WTC11 (cell line): ENCODE data around the gene CAPN14. TPM values are rescaled to one million over a fixed set of nuclear protein-coding genes. Genes with fewer than 3 reads are reported as not detected.
A peak's percentile ranks its signal among the peaks of the same experiment; 100 is the strongest.

Experiments used
- ATAC-seq: fragments of 200-7000 bp; cut with Tn5 transposase; 2 replicates; pipeline ENCODE4 v1.10.0; 2021; ENCODE audit warnings: mild to moderate bottlenecking, moderate library complexity
- CTCF ChIA-PET: fragments of 300-600 bp; sonication (Branson Sonifier 250); formaldehyde crosslinking; loops from one replicate; lab custom pipeline; 2021; ENCODE audit warnings: antibody characterized with exemption; lab: Charles Lee
- POLR2A ChIA-PET: fragments of 350-600 bp; sonication (Branson Sonifier 250); formaldehyde crosslinking; loops from one replicate; lab custom pipeline; 2021; ENCODE audit warnings: antibody characterized with exemption; lab: Charles Lee
- DNase-seq: peaks from one replicate; pipeline ENCODE4 v3.0.0; 2021; ENCODE audit warnings: low spot score
- H3K27ac Mint-ChIP-seq: 2 replicates; pipeline ENCODE4 v1.8.0; 2021; ENCODE audit warnings: mixed read lengths
- H3K27me3 Mint-ChIP-seq: 2 replicates; pipeline ENCODE4 v1.8.0; 2021; ENCODE audit warnings: low read depth, mild to moderate bottlenecking, moderate library complexity, mixed read lengths
- H3K36me3 Mint-ChIP-seq: 2 replicates; pipeline ENCODE4 v1.8.0; 2021; ENCODE audit warnings: mixed read lengths
- H3K4me1 Mint-ChIP-seq: 2 replicates; pipeline ENCODE4 v1.8.0; 2022; ENCODE audit warnings: mixed read lengths
- H3K4me3 Mint-ChIP-seq: 2 replicates; pipeline ENCODE4 v1.8.0; 2021; ENCODE audit warnings: mild to moderate bottlenecking, moderate library complexity, mixed read lengths
- H3K9me3 Mint-ChIP-seq: 2 replicates; pipeline ENCODE4 v1.8.0; 2021; ENCODE audit warnings: mixed read lengths
- CBFB ChIP-seq: sonication (generic); formaldehyde crosslinking; IDR thresholded peaks from 2 replicates; pipeline ENCODE4 v1.8.1; 2022; ENCODE audit warnings: mild to moderate bottlenecking, low read depth, missing genetic modification reagents
- CDX4 ChIP-seq: fragments of 250-450 bp; sonication (Bioruptor Pico); IDR thresholded peaks from 2 replicates; pipeline ENCODE4 v1.9.0; 2021; ENCODE audit warnings: moderate library complexity, mild to moderate bottlenecking, inconsistent platforms, borderline replicate concordance
- CREB1 ChIP-seq: sonication (generic); formaldehyde crosslinking; IDR thresholded peaks from 2 replicates; pipeline ENCODE4 v1.8.0; 2023; ENCODE audit warnings: mild to moderate bottlenecking, missing genetic modification reagents
- CREM ChIP-seq: sonication (generic); formaldehyde crosslinking; IDR thresholded peaks from 2 replicates; pipeline ENCODE4 v1.8.1; 2022; ENCODE audit warnings: mild to moderate bottlenecking, missing genetic modification reagents, moderate library complexity
- ELF4 ChIP-seq: sonication (generic); formaldehyde crosslinking; IDR thresholded peaks from 2 replicates; pipeline ENCODE4 v1.8.1; 2022; ENCODE audit warnings: low read depth, mild to moderate bottlenecking, moderate library complexity, missing genetic modification reagents
- ESRRA ChIP-seq: sonication (generic); formaldehyde crosslinking; IDR thresholded peaks from 2 replicates; pipeline ENCODE4 v1.8.1; 2022; ENCODE audit warnings: mild to moderate bottlenecking, missing genetic modification reagents, borderline replicate concordance
- ETV6 ChIP-seq: sonication (generic); formaldehyde crosslinking; IDR thresholded peaks from 2 replicates; pipeline ENCODE4 v1.8.1; 2022; ENCODE audit warnings: mild to moderate bottlenecking, missing genetic modification reagents
- HMGA2 ChIP-seq: fragments of 250-450 bp; sonication (Bioruptor Pico); IDR thresholded peaks from 2 replicates; pipeline ENCODE4 v1.4.0; 2021; ENCODE audit warnings: mild to moderate bottlenecking, moderate library complexity
- KAT7 ChIP-seq: sonication (generic); formaldehyde crosslinking; IDR thresholded peaks from 2 replicates; pipeline ENCODE4 v1.8.1; 2023; ENCODE audit warnings: missing genetic modification reagents, mild to moderate bottlenecking, borderline replicate concordance
- OVOL2 ChIP-seq: fragments of 250-450 bp; sonication (Bioruptor Pico); IDR thresholded peaks from 2 replicates; pipeline ENCODE4 v1.9.0; 2021; ENCODE audit warnings: mild to moderate bottlenecking, borderline replicate concordance
- PRRX2 ChIP-seq: fragments of 250-450 bp; sonication (Bioruptor Pico); IDR thresholded peaks from 2 replicates; pipeline ENCODE4 v1.8.0; 2021; ENCODE audit warnings: mild to moderate bottlenecking
- RORB ChIP-seq: fragments of 250-450 bp; sonication (Bioruptor Pico); IDR thresholded peaks from 2 replicates; pipeline ENCODE4 v1.9.0; 2021; ENCODE audit warnings: mild to moderate bottlenecking
- SMAD4 ChIP-seq: sonication (generic); formaldehyde crosslinking; IDR thresholded peaks from 2 replicates; pipeline ENCODE4 v1.8.0; 2022; ENCODE audit warnings: mild to moderate bottlenecking, missing genetic modification reagents
- TEAD1 ChIP-seq: sonication (generic); formaldehyde crosslinking; IDR thresholded peaks from 2 replicates; pipeline ENCODE4 v1.8.0; 2022; ENCODE audit warnings: mild to moderate bottlenecking, missing genetic modification reagents
- TP53 ChIP-seq: sonication (generic); formaldehyde crosslinking; IDR thresholded peaks from 2 replicates; pipeline ENCODE4 v1.8.1; 2023; ENCODE audit warnings: mild to moderate bottlenecking, missing genetic modification reagents
- ZNF121 ChIP-seq: sonication (generic); formaldehyde crosslinking; IDR thresholded peaks from 2 replicates; pipeline ENCODE4 v1.8.0; 2023; ENCODE audit warnings: missing genetic modification reagents
- ZNF232 ChIP-seq: sonication (generic); formaldehyde crosslinking; IDR thresholded peaks from 2 replicates; pipeline ENCODE4 v1.8.0; 2022; ENCODE audit warnings: mild to moderate bottlenecking, missing genetic modification reagents
- ZNF281 ChIP-seq: sonication (generic); formaldehyde crosslinking; IDR thresholded peaks from 2 replicates; pipeline ENCODE4 v1.8.0; 2023; ENCODE audit warnings: mild to moderate bottlenecking, missing genetic modification reagents
- total RNA-seq: library from RNA; stranded (reverse); gene quantifications from 3 replicates; pipeline ENCODE4 v1.2.3, GENCODE V29; 2021
- TF ChIP-seq, protein P1 (sequence below): sonication (generic); formaldehyde crosslinking; IDR thresholded peaks from 2 replicates; pipeline ENCODE4 v1.8.1; 2022; ENCODE audit warnings: missing genetic modification reagents, borderline replicate concordance
- TF ChIP-seq, protein P2 (sequence below): fragments of 250-450 bp; sonication (Bioruptor Pico); IDR thresholded peaks from 2 replicates; pipeline ENCODE4 v1.9.0; 2021; ENCODE audit warnings: mild to moderate bottlenecking
- TF ChIP-seq, protein P3 (sequence below): sonication (generic); formaldehyde crosslinking; IDR thresholded peaks from 2 replicates; pipeline ENCODE4 v1.8.0; 2022; ENCODE audit warnings: mild to moderate bottlenecking, missing genetic modification reagents
- TF ChIP-seq, protein P4 (sequence below): sonication (generic); formaldehyde crosslinking; IDR thresholded peaks from 2 replicates; pipeline ENCODE4 v1.8.1; 2022; ENCODE audit warnings: mild to moderate bottlenecking, moderate library complexity, missing genetic modification reagents
- TF ChIP-seq, protein P5 (sequence below): sonication (generic); formaldehyde crosslinking; IDR thresholded peaks from 2 replicates; pipeline ENCODE4 v1.8.1; 2023; ENCODE audit warnings: mild to moderate bottlenecking, missing genetic modification reagents, moderate library complexity

The CAPN14 gene
- total RNA-seq, 1 experiment from 2014 or later = 0.11 TPM

DNA sequence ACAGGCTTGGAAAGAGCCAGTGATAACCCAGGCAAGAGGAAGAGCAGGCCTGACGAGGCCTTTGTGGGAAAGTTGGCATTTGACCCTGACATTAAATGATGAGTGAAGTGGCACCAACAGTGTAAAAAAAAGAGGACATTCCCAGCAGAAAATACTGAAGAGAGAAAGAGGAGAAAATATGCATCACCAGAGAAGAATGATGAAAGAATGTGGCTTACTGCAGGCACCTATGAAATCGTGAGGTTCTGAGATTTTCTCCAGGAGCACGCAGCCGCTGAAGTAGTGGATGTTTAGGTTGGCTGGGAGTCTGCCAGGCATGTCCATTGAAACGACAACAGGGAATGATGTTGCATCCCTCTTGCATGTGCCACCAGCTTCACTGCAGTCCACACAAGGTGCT is 30.4 kb upstream of the CAPN14 start:
- ChIA-PET POLR2A (no interaction called here), CTCF (no interaction called here)
- H3K4me1 Mint-ChIP-seq = no peaks in the 10 kb centered on the region
- no peaks in the 10 kb centered on the region for H3K27me3 Mint-ChIP-seq
- no peak for DNase-seq
- ATAC-seq = no peak
- TF ChIP-seq RORB (CRISPR knock-in tag) (no peak), HMGA2 (no peak), CREB1 (no peak), ELF4 (no peak), TEAD1 (CRISPR knock-in tag) (no peak), ETV6 (CRISPR knock-in tag) (no peak), TP53 (CRISPR knock-in tag) (no peak), PRRX2 (CRISPR knock-in tag) (no peak), ZNF121 (CRISPR knock-in tag) (no peak)
- TF ChIP-seq, protein P1, sequence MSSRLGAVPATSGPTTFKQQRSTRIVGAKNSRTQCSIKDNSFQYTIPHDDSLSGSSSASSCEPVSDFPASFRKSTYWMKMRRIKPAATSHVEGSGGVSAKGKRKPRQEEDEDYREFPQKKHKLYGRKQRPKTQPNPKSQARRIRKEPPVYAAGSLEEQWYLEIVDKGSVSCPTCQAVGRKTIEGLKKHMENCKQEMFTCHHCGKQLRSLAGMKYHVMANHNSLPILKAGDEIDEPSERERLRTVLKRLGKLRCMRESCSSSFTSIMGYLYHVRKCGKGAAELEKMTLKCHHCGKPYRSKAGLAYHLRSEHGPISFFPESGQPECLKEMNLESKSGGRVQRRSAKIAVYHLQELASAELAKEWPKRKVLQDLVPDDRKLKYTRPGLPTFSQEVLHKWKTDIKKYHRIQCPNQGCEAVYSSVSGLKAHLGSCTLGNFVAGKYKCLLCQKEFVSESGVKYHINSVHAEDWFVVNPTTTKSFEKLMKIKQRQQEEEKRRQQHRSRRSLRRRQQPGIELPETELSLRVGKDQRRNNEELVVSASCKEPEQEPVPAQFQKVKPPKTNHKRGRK = no peak
- TF ChIP-seq, protein P2, sequence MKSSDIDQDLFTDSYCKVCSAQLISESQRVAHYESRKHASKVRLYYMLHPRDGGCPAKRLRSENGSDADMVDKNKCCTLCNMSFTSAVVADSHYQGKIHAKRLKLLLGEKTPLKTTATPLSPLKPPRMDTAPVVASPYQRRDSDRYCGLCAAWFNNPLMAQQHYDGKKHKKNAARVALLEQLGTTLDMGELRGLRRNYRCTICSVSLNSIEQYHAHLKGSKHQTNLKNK (CRISPR knock-in tag) = no peak
- TF ChIP-seq, protein P3, sequence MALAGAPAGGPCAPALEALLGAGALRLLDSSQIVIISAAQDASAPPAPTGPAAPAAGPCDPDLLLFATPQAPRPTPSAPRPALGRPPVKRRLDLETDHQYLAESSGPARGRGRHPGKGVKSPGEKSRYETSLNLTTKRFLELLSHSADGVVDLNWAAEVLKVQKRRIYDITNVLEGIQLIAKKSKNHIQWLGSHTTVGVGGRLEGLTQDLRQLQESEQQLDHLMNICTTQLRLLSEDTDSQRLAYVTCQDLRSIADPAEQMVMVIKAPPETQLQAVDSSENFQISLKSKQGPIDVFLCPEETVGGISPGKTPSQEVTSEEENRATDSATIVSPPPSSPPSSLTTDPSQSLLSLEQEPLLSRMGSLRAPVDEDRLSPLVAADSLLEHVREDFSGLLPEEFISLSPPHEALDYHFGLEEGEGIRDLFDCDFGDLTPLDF (CRISPR knock-in tag) = no peak
- TF ChIP-seq, protein P4, sequence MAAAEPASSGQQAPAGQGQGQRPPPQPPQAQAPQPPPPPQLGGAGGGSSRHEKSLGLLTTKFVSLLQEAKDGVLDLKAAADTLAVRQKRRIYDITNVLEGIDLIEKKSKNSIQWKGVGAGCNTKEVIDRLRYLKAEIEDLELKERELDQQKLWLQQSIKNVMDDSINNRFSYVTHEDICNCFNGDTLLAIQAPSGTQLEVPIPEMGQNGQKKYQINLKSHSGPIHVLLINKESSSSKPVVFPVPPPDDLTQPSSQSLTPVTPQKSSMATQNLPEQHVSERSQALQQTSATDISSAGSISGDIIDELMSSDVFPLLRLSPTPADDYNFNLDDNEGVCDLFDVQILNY (CRISPR knock-in tag) = no peak
- peaks cover 7% of the 10 kb centered on the region for H3K36me3 Mint-ChIP-seq
- no peak overlapping the region for H3K27ac Mint-ChIP-seq
- H3K4me3 Mint-ChIP-seq = no peak overlapping the region
- no peaks in the 10 kb centered on the region for H3K9me3 Mint-ChIP-seq

DNA sequence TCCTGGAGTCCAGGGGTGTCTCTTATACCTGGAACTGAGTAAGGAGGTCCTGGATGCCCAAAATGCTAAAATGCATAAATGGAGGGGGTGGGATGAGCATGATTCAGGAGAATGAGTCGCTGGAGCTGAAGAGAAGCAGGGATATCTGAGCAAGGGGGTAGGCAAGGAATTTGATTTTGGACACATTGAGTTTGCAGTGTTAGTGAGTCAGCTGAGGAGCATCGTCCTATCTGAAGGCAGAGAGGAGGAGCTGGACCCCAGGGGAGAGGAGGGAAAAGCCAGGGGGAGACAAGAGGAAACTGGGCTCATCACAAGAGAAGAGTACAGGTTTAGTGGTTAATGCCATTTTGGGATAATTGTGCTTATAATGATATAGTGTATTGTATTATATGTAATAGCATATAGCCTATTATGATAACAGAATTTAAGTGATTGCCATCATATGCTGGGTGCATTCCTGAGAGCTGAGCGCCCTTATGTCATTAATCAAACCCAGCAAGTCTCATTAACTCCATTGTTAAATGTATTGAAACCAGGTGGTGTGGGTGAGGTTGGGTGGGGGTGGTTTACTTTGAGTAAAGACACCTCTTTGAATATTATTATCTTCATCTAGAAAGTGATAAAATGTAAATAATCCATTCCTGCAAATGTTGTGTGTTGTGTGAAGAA is 29.0 kb upstream of the CAPN14 start:
- H3K36me3 Mint-ChIP-seq = peaks cover 7% of the 10 kb centered on the region
- no peaks in the 10 kb centered on the region for H3K4me1 Mint-ChIP-seq
- DNase-seq (no peak), ATAC-seq (no peak)
- TF ChIP-seq KAT7 (CRISPR knock-in tag) (no peak), ZNF232 (no peak), CBFB (CRISPR knock-in tag) (no peak), ZNF281 (CRISPR knock-in tag) (no peak)
- POLR2A ChIA-PET = interaction anchor here (1.1 kb wide), 1 partner anchor 12 kb away, joined by 3 read pairs; no protein-coding TSS in a partner anchor
- peak overlapping the region; percentile 3; the same call in 1 of the 2 replicates for H3K27ac Mint-ChIP-seq
- H3K4me3 Mint-ChIP-seq = no peak overlapping the region
- no peaks in the 10 kb centered on the region for H3K9me3 Mint-ChIP-seq
- CTCF ChIA-PET = no interaction called here
- no peaks in the 10 kb centered on the region for H3K27me3 Mint-ChIP-seq

GRCh38 chr2:31244101-31244500 is 26.8 kb upstream of the CAPN14 start:
- CTCF ChIA-PET = no interaction called here
- Mint-ChIP-seq H3K4me3 (no peak overlapping the region), H3K27me3 (no peaks in the 10 kb centered on the region), H3K27ac (peak overlapping the region; percentile 74; the same call in 1 of the 2 replicates), H3K36me3 (peaks cover 7% of the 10 kb centered on the region), H3K4me1 (peaks cover 11% of the 10 kb centered on the region), H3K9me3 (no peaks in the 10 kb centered on the region)
- ATAC-seq = no peak
- POLR2A ChIA-PET = no interaction called here
- no peak for DNase-seq
- TF ChIP-seq SMAD4 (CRISPR knock-in tag) (no peak), CREM (no peak), OVOL2 (CRISPR knock-in tag) (no peak), ZNF121 (CRISPR knock-in tag) (no peak), CDX4 (CRISPR knock-in tag) (no peak), ESRRA (CRISPR knock-in tag) (no peak)
- TF ChIP-seq, protein P2 (CRISPR knock-in tag) = no peak
- TF ChIP-seq, protein P5, sequence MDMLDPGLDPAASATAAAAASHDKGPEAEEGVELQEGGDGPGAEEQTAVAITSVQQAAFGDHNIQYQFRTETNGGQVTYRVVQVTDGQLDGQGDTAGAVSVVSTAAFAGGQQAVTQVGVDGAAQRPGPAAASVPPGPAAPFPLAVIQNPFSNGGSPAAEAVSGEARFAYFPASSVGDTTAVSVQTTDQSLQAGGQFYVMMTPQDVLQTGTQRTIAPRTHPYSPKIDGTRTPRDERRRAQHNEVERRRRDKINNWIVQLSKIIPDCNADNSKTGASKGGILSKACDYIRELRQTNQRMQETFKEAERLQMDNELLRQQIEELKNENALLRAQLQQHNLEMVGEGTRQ (CRISPR knock-in tag) = no peak
